Ecto neural progenitor cell (in vitro differentiated cells): ENCODE measurements around the gene HOXB3.
"Not testable (repeated sequence)": the region's sequence is repeated elsewhere in the genome, so short reads cannot be mapped to it uniquely, and the experiment has no call there.

Experiments
- DNase-seq: peaks from one replicate; pipeline ENCODE4 v3.0.0-alpha.2; 2018; ENCODE audit warnings: low spot score

The HOXB3 gene

GRCh38 chr17:48545022-48545375 lies 45.0 kb downstream of the HOXB3 start, which contains the start of gene HOXB2:
HOXB2 (minus strand) TSS chr17:48545109; CDS start chr17:48544911, 198 bp downstream.
- DNase-seq: no peak

DNA sequence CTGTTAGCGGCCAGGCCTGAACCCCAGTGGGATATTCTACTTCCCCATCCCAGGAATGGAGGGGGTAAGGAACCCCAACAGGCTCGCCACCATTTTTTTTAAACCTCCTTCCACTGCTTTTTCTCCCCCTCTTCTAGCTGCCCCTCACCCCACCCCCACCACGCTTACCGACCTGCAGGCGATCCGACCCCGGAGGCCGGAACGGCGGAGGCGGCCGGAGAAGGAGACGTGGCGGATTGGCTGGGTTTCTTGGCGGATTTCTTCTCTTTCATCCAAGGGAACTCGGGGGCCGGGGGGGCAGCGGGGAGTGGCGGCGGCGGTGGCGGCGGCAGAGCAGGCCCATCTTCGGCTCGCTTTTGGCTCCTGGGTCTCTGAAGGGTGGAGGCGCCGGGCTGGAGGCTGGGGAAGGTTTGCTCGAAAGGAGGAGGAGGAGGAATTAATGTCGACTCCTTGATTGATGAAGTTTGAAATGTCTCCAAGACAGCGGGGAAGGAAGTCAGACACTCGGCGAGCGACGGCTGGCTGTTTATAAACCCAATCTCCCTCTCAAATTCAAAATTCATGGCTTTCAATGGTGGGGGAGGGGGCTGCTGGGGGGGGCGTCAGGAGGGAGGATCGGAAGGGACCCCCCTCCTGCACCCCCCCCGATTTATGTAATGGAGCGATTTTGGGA lies 45.6 kb downstream of the HOXB3 start:
- peak; percentile 85 for DNase-seq

- DNase-seq: no peak
These were observed 46.1 kb downstream of the HOXB3 start for GRCh38 chr17:48543854-48544348.

DNA sequence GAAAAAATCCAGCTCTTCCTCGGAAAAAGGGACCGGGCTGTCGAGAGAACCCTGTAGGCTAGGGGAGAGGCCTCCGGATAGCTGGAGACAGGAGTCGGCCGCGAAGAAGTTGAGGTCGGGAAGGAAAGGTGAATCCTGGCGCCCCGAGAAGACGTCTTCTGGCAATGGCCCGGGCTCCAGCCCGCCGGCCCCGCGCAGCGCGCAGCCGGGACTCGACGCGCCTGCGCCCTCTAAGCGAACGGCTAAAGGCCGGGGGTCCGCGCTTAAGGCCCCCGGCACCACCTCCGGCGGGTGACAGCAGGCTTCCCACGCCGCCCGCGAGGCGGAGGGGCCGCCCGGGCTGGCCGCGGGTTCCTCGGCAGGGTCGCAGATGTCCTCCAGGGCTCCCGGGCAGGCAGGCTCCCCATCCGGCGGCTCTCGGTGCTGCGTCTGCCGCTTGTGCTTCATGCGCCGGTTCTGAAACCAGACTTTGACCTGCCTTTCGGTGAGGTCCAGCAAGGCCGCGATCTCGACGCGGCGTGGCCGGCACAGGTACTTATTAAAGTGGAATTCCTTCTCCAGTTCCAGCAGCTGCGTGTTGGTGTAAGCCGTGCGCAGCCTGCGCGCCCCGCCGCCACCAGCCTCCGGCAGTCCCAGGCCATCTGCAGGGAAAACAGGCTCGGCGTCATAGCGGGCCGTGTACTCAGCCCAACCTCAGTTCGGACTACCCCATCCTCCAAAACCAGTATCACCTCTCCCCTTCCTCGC lies 46.8 kb downstream of the HOXB3 start:
- peak; percentile 89 for DNase-seq

GRCh38 chr17:48542698-48543106 lies 47.3 kb downstream of the HOXB3 start:
- no peak for DNase-seq

- DNase-seq: no peak
These were observed 47.9 kb downstream of the HOXB3 start for GRCh38 chr17:48542114-48542656.

GRCh38 chr17:48541577-48542113 lies 48.4 kb downstream of the HOXB3 start:
- no peak for DNase-seq

DNA sequence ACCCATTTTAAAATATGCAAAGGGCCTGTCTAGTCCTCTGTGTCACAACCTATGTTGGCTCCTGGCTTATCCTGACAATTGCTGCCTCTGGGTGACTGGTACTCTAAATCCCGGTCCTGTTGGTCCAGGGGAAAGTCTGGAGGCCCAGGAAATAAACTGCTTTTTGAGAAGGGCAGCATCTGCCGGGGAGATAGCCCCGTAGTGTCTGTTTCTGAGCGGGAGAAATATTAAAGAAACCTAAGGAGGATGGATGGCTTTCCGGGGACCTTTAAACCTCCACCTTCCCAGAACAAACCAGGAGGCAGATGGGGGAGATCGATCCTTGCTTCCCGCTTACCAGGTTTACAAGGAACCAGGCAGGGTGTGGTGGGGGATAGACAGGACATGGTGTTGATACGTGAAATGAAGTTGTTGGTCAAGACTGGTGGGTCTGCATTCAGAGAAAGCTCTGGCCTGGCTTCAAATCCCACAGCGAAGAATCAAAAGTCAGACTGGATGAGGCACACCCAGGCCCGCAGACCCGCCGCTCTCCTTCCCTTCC lies 48.9 kb downstream of the HOXB3 start:
- no peak for DNase-seq

DNA sequence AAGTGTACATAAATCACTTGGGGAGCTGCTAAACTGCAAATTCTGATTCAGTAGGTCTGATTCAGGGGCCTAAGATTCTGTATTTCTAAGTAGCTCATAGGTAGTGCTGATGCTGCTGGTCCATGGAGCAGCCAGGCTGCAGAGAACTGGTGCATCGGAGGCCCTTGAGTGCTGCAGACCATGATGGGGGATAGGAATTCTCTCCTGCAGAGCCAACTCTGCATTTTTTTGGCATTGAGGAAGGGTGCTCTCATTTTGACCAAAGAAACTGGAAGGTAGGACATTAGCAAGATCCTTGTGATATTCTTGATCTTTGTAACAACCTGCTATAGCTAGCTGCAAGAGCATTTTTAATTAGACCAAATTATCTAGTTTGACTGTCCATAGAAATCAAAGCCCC lies 49.8 kb downstream of the HOXB3 start:
- DNase-seq: no peak

GRCh38 chr17:48539177-48539576 lies 50.9 kb downstream of the HOXB3 start:
- no peak for DNase-seq

DNA sequence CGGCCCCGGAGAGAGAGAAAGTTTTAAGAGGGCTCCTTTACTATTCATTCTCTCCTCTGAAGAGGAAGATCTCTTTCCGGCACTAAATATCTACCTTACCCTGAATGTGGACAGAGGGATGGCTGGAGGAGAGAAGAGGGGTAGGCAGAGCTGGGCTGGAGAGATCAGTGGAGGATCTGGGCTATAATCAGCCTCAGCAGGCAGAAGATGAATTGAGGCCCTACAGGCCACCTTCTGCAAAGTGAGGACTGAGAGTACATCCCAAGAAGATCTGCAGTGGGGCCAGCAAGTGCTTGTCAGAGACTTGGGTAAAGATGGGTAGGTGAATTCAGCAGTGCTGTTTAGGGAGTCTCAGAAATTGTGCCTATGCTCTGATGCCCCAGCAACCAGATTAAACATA lies 52.7 kb downstream of the HOXB3 start:
- no peak for DNase-seq

DNA sequence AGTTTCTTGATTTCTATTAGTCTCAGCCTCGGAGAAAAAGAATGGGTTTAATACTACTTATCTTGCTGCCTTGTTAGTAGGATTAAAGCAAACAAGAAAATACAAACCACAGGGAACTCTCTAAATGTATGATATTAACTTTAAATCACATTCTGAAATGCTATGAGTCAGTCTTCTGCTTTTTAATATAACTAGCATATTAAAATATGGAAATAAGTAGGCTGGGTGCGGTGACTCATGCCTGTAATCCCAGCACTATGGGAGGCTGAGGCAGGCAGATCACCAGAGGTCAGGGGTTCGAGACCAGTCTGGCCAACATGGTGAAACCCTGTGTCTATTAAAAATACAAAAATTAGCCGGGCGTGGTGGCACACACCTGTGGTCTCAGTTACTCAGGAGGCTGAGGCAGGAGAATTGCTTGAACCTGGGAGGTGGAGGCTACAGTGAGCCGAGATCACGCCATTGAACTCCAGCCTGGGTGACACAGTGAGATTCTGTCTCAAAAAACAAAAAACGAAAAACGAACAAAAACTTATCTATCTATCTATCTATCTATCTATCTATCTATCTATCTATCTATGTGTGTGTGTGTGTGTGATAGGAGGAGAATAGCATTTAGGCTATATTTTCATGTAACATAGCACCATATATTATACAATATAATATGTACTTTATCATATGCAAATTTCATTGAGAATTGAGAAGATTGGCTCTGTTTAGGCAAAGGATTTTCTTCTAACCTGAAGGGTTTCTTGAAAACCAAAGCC lies 54.1 kb downstream of the HOXB3 start:
- DNase-seq: not testable (repeated sequence)

DNA sequence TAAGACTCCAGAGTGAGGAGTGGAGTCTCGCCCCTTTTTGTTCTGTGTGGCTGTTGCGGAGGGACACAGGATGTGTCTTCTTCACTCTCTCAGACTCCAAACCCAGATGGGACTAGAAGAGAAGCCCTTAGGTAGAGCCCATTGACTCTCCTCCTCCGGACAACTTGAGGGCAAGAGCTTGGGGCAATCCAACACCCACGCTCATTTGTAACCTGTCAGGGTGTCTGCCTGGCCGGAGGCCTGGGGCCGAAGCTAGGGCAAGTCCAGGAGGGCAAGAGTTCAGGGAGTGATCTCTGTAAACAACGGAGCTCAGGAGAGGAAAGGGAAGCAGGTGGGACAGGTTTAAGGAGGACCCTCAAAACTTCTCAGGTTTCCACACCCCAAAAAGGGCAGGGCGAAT lies 57.8 kb downstream of the HOXB3 start:
- no peak for DNase-seq

GRCh38 chr17:48530887-48531272 lies 59.2 kb downstream of the HOXB3 start, which contains the start of gene HOXB1:
HOXB1 (minus strand) TSS chr17:48531011; CDS start chr17:48530904, 107 bp downstream.
- no peak for DNase-seq

GRCh38 chr17:48530208-48530886 lies 59.7 kb downstream of the HOXB3 start:
- DNase-seq: peak; percentile 60

GRCh38 chr17:48529683-48530009 lies 60.4 kb downstream of the HOXB3 start:
- DNase-seq: no peak

GRCh38 chr17:48528936-48529682 lies 60.9 kb downstream of the HOXB3 start:
- DNase-seq: no peak

DNA sequence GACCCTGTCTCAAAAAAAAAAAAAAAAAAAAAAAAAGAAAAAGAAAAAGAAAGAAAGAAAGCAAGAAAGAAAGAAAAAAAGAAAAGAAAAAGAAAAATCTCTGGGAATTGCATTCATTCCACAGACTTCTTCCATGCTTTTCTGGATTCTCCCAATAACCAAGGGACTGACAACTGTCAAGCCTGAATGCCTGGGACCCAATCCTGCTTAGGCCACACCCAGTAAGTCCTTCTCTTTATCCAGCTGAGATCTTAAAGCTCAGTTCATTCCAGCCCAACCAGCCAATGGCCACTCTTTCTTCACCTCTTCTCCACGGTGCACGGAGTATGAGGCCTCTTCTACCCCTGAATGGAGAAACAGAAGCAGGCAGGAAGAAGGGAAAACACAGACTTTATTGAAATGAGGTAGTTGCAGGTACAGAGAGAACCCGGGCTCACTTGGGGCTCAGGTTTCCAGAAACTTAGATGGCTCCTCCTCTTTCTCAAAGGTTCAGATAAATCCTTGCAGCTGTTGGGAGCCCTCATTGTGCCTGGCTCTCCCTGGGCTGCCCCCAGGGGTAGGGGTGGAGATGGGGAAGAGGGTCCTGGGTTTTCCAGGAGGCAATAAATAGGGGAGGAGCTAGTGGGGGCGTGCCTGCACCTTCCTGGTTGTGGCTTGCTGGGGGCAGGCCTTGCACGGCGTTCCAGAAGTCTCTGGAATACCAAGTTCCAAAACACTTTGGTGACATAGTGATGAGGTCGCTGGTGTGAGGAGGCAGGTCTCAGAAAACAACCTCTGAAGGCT lies 61.7 kb downstream of the HOXB3 start:
- peak; percentile 58 for DNase-seq

- no peak for DNase-seq
These were observed 62.5 kb downstream of the HOXB3 start for GRCh38 chr17:48527547-48527932.
